IPS DF 4.7 (cell line): ENCODE measurements around the gene HRC.

Experiments
- DNase-seq: peaks from one replicate; pipeline ENCODE4 v3.0.0-alpha.2; 2013; ENCODE audit warnings: low spot score; ENCODE audit errors: extremely low read depth

Gene HRC

GRCh38 chr19:49116544-49116943 lies 38.7 kb downstream of the HRC start:
- no peak for DNase-seq

GRCh38 chr19:49114630-49115363 lies 40.4 kb downstream of the HRC start:
- no peak for DNase-seq

GRCh38 chr19:49113762-49114629 lies 41.2 kb downstream of the HRC start, which contains the start of gene LIN7B:
Gene LIN7B, plus strand, starts transcription at chr19:49114370. Its CDS starts 35 bp downstream, at chr19:49114405.
- no peak for DNase-seq

- no peak for DNase-seq
Measured at GRCh38 chr19:49111218-49111998, 43.8 kb downstream of the HRC start.

GRCh38 chr19:49110567-49110966 lies 44.6 kb downstream of the HRC start:
- no peak for DNase-seq

- no peak for DNase-seq
Measured at GRCh38 chr19:49109569-49110233, 45.5 kb downstream of the HRC start.

- no peak for DNase-seq
Measured at GRCh38 chr19:49109051-49109450, 46.1 kb downstream of the HRC start.

- no peak for DNase-seq
Measured at GRCh38 chr19:49107625-49108459, 47.4 kb downstream of the HRC start.

GRCh38 chr19:49106648-49107135 lies 48.5 kb downstream of the HRC start:
- DNase-seq, result no peak

GRCh38 chr19:49104229-49104864 lies 50.8 kb downstream of the HRC start:
- DNase-seq, result no peak

- DNase-seq, result no peak
Measured at GRCh38 chr19:49103331-49104085, 51.7 kb downstream of the HRC start.

- no peak for DNase-seq
Measured at GRCh38 chr19:49102303-49102702, 52.9 kb downstream of the HRC start.
